Measurements from ENCODE around the gene METTL5.

METTL5 gene

GRCh38 chr2:169853041-169853668 is 28.4 kb upstream of the METTL5 start:
- TF ChIP-seq CREB1 (IDR thresholded peaks at IDR 0.05; ENCODE audit: low read depth): no peak
- TF ChIP-seq, protein P1, sequence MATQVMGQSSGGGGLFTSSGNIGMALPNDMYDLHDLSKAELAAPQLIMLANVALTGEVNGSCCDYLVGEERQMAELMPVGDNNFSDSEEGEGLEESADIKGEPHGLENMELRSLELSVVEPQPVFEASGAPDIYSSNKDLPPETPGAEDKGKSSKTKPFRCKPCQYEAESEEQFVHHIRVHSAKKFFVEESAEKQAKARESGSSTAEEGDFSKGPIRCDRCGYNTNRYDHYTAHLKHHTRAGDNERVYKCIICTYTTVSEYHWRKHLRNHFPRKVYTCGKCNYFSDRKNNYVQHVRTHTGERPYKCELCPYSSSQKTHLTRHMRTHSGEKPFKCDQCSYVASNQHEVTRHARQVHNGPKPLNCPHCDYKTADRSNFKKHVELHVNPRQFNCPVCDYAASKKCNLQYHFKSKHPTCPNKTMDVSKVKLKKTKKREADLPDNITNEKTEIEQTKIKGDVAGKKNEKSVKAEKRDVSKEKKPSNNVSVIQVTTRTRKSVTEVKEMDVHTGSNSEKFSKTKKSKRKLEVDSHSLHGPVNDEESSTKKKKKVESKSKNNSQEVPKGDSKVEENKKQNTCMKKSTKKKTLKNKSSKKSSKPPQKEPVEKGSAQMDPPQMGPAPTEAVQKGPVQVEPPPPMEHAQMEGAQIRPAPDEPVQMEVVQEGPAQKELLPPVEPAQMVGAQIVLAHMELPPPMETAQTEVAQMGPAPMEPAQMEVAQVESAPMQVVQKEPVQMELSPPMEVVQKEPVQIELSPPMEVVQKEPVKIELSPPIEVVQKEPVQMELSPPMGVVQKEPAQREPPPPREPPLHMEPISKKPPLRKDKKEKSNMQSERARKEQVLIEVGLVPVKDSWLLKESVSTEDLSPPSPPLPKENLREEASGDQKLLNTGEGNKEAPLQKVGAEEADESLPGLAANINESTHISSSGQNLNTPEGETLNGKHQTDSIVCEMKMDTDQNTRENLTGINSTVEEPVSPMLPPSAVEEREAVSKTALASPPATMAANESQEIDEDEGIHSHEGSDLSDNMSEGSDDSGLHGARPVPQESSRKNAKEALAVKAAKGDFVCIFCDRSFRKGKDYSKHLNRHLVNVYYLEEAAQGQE (IDR thresholded peaks at IDR 0.05; ENCODE audit: low read depth): no peak
- TF ChIP-seq EGR1 (IDR thresholded peaks at IDR 0.05): no peak
- TF ChIP-seq, protein P2, sequence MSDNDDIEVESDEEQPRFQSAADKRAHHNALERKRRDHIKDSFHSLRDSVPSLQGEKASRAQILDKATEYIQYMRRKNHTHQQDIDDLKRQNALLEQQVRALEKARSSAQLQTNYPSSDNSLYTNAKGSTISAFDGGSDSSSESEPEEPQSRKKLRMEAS (IDR thresholded peaks at IDR 0.05): no peak
- TF ChIP-seq TEAD4 (IDR thresholded peaks at IDR 0.05): no peak
- TF ChIP-seq USF1 (IDR thresholded peaks at IDR 0.05): no peak
- TF ChIP-seq TAF1 (IDR thresholded peaks at IDR 0.05; ENCODE audit: low read depth): no peak
- TF ChIP-seq CEBPB (IDR thresholded peaks at IDR 0.05): no peak
- no peak for TF ChIP-seq EP300 (IDR thresholded peaks at IDR 0.05; ENCODE audit: borderline replicate concordance)
- no peak for TF ChIP-seq NFIC (IDR thresholded peaks at IDR 0.05)
- no peak for TF ChIP-seq TCF12 (IDR thresholded peaks at IDR 0.05; ENCODE audit: low read depth)
- no peak for TF ChIP-seq FOXM1 (IDR thresholded peaks at IDR 0.05; ENCODE audit: borderline replicate concordance, low read depth)
- no peak for TF ChIP-seq RAD21 (IDR thresholded peaks at IDR 0.05; ENCODE audit: low read depth)

GRCh38 chr2:169849710-169850109 is 25.0 kb upstream of the METTL5 start:
- TF ChIP-seq, protein P2 (IDR thresholded peaks at IDR 0.05): no peak
- no peak for TF ChIP-seq YY1 (IDR thresholded peaks at IDR 0.05; ENCODE audit: low read depth)
- no peak for TF ChIP-seq TCF12 (IDR thresholded peaks at IDR 0.05; ENCODE audit: low read depth)
- no peak for TF ChIP-seq TAF1 (IDR thresholded peaks at IDR 0.05; ENCODE audit: low read depth)
- no peak for TF ChIP-seq NFIC (IDR thresholded peaks at IDR 0.05)
- TF ChIP-seq FOXM1 (IDR thresholded peaks at IDR 0.05; ENCODE audit: borderline replicate concordance, low read depth): no peak
- no peak for TF ChIP-seq ZBTB7A (IDR thresholded peaks at IDR 0.05; ENCODE audit: low read depth)
- TF ChIP-seq TEAD4 (IDR thresholded peaks at IDR 0.05): no peak
- no peak for TF ChIP-seq CREB1 (IDR thresholded peaks at IDR 0.05; ENCODE audit: low read depth)
- TF ChIP-seq EP300 (IDR thresholded peaks at IDR 0.05; ENCODE audit: borderline replicate concordance): no peak
- TF ChIP-seq USF1 (IDR thresholded peaks at IDR 0.05): no peak
- no peak for TF ChIP-seq EGR1 (IDR thresholded peaks at IDR 0.05)
- no peak for TF ChIP-seq CEBPB (IDR thresholded peaks at IDR 0.05)
- no peak for TF ChIP-seq RAD21 (IDR thresholded peaks at IDR 0.05; ENCODE audit: low read depth)
- TF ChIP-seq, protein P1 (IDR thresholded peaks at IDR 0.05; ENCODE audit: low read depth): no peak

GRCh38 chr2:169845016-169845415 is 20.3 kb upstream of the METTL5 start:
- TF ChIP-seq, protein P1 (IDR thresholded peaks at IDR 0.05; ENCODE audit: low read depth): no peak
- TF ChIP-seq EP300 (IDR thresholded peaks at IDR 0.05; ENCODE audit: borderline replicate concordance) (no peak), ZBTB7A (IDR thresholded peaks at IDR 0.05; ENCODE audit: low read depth) (no peak), CEBPB (IDR thresholded peaks at IDR 0.05) (no peak)

DNA sequence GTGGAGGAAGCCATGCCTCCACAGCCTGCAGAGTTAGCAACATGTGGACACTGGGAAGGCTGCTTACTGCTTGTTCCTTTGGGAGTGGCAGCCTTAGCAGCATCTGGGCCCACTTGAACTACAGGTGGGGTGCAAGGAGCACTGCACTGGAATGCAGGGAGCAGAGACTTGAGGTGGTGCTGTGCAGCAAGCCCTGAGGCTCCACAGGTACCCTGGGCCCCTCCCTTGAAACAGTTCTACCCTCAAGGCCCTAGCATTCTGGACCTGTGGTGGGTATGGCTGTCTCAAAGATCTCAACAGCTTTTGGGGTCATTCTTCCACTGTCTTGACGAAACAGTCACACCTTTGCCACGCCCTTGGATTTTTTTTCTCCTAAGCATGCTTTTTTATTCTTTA is 16.0 kb upstream of the METTL5 start:
- TF ChIP-seq ZBTB7A (IDR thresholded peaks at IDR 0.05; ENCODE audit: low read depth) (no peak), TAF1 (IDR thresholded peaks at IDR 0.05; ENCODE audit: low read depth) (no peak), EGR1 (IDR thresholded peaks at IDR 0.05) (no peak), FOXM1 (IDR thresholded peaks at IDR 0.05; ENCODE audit: borderline replicate concordance, low read depth) (no peak), RAD21 (IDR thresholded peaks at IDR 0.05; ENCODE audit: low read depth) (no peak), CREB1 (IDR thresholded peaks at IDR 0.05; ENCODE audit: low read depth) (no peak), NFIC (IDR thresholded peaks at IDR 0.05) (no peak), CEBPB (IDR thresholded peaks at IDR 0.05) (no peak)
- TF ChIP-seq, protein P2 (IDR thresholded peaks at IDR 0.05): no peak
- TF ChIP-seq, protein P1 (IDR thresholded peaks at IDR 0.05; ENCODE audit: low read depth): no peak

Measured in Ishikawa (cell line).